Panc1 (cell line): ENCODE results near the gene DLG2.

ENCODE experiments used
- POLR2AphosphoS5 ChIP-seq: IDR thresholded peaks from 2 replicates; pipeline ENCODE4 v1.6.1; 2012; ENCODE audit warnings: mild to moderate bottlenecking, low read depth, low read length, moderate library complexity
- TF ChIP-seq, protein P1 (sequence below): fragments of 450-650 bp; IDR thresholded peaks from 2 replicates; pipeline ENCODE4 v1.5.1; 2017; ENCODE audit warnings: mild to moderate bottlenecking

GRCh38 chr11:84790849-84791427 lies 836.2 kb downstream of the DLG2 start:
- TF ChIP-seq, protein P1, sequence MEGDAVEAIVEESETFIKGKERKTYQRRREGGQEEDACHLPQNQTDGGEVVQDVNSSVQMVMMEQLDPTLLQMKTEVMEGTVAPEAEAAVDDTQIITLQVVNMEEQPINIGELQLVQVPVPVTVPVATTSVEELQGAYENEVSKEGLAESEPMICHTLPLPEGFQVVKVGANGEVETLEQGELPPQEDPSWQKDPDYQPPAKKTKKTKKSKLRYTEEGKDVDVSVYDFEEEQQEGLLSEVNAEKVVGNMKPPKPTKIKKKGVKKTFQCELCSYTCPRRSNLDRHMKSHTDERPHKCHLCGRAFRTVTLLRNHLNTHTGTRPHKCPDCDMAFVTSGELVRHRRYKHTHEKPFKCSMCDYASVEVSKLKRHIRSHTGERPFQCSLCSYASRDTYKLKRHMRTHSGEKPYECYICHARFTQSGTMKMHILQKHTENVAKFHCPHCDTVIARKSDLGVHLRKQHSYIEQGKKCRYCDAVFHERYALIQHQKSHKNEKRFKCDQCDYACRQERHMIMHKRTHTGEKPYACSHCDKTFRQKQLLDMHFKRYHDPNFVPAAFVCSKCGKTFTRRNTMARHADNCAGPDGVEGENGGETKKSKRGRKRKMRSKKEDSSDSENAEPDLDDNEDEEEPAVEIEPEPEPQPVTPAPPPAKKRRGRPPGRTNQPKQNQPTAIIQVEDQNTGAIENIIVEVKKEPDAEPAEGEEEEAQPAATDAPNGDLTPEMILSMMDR = no peak
- TF ChIP-seq POLR2AphosphoS5 = no peak
